ENCODE data around the gene PPIE.
A peak's percentile ranks its signal among the peaks of the same experiment; 100 is the strongest.

DNA sequence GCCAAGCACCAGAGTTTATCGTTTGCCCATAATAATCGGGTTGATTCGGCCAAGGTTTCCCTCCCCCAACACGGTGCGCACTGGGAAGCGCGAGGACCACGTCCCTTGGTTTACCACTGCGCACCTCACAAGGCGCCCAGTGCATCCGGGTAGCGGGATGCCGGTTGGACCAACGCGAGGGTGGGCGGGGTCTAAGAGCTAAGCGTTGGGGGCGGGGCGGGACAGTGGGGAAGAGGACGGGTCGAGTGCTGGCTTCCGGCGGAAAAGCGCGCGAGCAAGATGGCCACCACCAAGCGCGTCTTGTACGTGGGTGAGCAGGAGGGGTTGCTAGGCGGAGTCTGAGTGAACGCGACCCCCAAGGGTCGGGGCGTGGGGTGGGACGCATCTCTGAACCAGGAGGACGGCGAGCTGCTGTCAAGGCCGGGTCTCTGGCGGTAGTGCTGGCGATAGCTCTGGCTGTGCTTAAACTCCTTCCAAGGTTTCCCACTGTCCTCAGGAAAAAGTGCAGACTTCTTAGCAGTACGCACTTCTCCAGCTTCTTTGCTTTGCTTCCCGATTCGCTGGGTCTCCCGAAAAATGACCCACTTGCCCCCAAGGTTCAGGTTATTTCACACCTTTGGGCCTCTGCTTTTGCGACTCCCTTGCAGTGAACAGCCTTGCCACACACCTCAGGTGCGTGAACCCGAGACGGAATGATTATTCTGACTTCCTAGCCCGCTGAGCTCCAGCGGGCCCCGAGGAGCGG, at the start of gene PPIE:
- TF ChIP-seq, protein P1, sequence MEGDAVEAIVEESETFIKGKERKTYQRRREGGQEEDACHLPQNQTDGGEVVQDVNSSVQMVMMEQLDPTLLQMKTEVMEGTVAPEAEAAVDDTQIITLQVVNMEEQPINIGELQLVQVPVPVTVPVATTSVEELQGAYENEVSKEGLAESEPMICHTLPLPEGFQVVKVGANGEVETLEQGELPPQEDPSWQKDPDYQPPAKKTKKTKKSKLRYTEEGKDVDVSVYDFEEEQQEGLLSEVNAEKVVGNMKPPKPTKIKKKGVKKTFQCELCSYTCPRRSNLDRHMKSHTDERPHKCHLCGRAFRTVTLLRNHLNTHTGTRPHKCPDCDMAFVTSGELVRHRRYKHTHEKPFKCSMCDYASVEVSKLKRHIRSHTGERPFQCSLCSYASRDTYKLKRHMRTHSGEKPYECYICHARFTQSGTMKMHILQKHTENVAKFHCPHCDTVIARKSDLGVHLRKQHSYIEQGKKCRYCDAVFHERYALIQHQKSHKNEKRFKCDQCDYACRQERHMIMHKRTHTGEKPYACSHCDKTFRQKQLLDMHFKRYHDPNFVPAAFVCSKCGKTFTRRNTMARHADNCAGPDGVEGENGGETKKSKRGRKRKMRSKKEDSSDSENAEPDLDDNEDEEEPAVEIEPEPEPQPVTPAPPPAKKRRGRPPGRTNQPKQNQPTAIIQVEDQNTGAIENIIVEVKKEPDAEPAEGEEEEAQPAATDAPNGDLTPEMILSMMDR (IDR thresholded peaks at IDR 0.05; ENCODE audit: control extremely low read depth in 1 of 3, insufficient read depth in 1 of 3, low read depth in 1 of 3, low read length in 3 of 3), result no peak
- TF ChIP-seq SAP30 (IDR thresholded peaks at IDR 0.05; ENCODE audit: insufficient read depth, insufficient replicate concordance, low read length) (no peak), SP1 (IDR thresholded peaks at IDR 0.05; ENCODE audit: low read depth, low read length) (no peak), BRCA1 (IDR thresholded peaks at IDR 0.05; ENCODE audit: low read depth, low read length) (no peak), POLR2A (IDR thresholded peaks at IDR 0.05; ENCODE audit: control extremely low read depth in 1 of 2, low read depth in 2 of 2, low read length in 2 of 2) (peak in 1 of 2 experiments; percentile 84; a peak in 2 of 3 replicates)
